DND-41 (cell line): ENCODE results near the gene AFF2.

Source experiments
- ATAC-seq: fragments of 200-7000 bp; cut with Tn5 transposase; 3 replicates; pipeline ENCODE4 v1.9.1; 2021; ENCODE audit warnings: low read depth; ENCODE audit not compliant: insufficient read depth
- DNase-seq: peaks from one replicate; pipeline ENCODE4 v3.0.0-alpha.2; 2020
- H2AFZ ChIP-seq: 2 replicates; pipeline ENCODE4 v1.6.0; 2012; ENCODE audit warnings: low read depth, low read length
- H3K27ac ChIP-seq: 2 replicates; pipeline ENCODE4 v1.5.1; 2012; ENCODE audit warnings: low read length, inconsistent platforms
- H3K27me3 ChIP-seq: fragments of 200-600 bp; sonication (generic); 2 replicates; pipeline ENCODE4 v1.6.0; 2012; ENCODE audit warnings: low read length, mild to moderate bottlenecking, inconsistent platforms; ENCODE audit not compliant: insufficient read depth, poor library complexity
- H3K36me3 ChIP-seq: 2 replicates; pipeline ENCODE4 v1.5.1; 2012; ENCODE audit warnings: low read length, inconsistent platforms; ENCODE audit not compliant: insufficient read depth
- H3K4me1 ChIP-seq: 2 replicates; pipeline ENCODE4 v1.5.1; 2012; ENCODE audit warnings: mild to moderate bottlenecking, low read length; ENCODE audit not compliant: insufficient read depth
- H3K4me2 ChIP-seq: 2 replicates; pipeline ENCODE4 v1.6.0; 2012; ENCODE audit warnings: mild to moderate bottlenecking, moderate library complexity, low read length, inconsistent platforms; ENCODE audit not compliant: insufficient read depth
- H3K4me3 ChIP-seq, 2 experiments: fragments of 200-600 bp in 1 of 2; shearing (Covaris generic) in 1 of 2; 2 replicates each; pipeline ENCODE4 v1.5.1; 2012 to 2016; ENCODE audit warnings: inconsistent platforms in 2 of 2, low read length in 2 of 2, mild to moderate bottlenecking in 2 of 2, low read depth in 1 of 2, moderate library complexity in 1 of 2
- H3K79me2 ChIP-seq: 2 replicates; pipeline ENCODE4 v1.6.0; 2012; ENCODE audit warnings: low read length, inconsistent platforms; ENCODE audit not compliant: insufficient read depth
- H3K9ac ChIP-seq: 2 replicates; pipeline ENCODE4 v1.6.0; 2012; ENCODE audit warnings: low read depth, mild to moderate bottlenecking, inconsistent platforms, low read length, moderate library complexity
- H3K9me3 ChIP-seq: 2 replicates; pipeline ENCODE4 v1.5.1; 2012; ENCODE audit warnings: low read length, moderate library complexity, mild to moderate bottlenecking, inconsistent platforms; ENCODE audit not compliant: insufficient read depth, severe bottlenecking
- H4K20me1 ChIP-seq: 2 replicates; pipeline ENCODE4 v1.6.0; 2012; ENCODE audit warnings: low read length; ENCODE audit not compliant: insufficient read depth
- EZH2 ChIP-seq: IDR thresholded peaks from 3 replicates; pipeline ENCODE4 v1.6.1; 2012; ENCODE audit warnings: borderline replicate concordance, low read depth, mild to moderate bottlenecking, moderate library complexity, low read length, inconsistent platforms; ENCODE audit not compliant: severe bottlenecking
- TF ChIP-seq, protein P1 (sequence below): IDR thresholded peaks from 2 replicates; pipeline ENCODE4 v1.5.1; 2012; ENCODE audit warnings: borderline replicate concordance, low read length, moderate library complexity, mild to moderate bottlenecking; ENCODE audit not compliant: poor library complexity, severe bottlenecking; ENCODE audit errors: extremely low read depth

The AFF2 gene

DNA sequence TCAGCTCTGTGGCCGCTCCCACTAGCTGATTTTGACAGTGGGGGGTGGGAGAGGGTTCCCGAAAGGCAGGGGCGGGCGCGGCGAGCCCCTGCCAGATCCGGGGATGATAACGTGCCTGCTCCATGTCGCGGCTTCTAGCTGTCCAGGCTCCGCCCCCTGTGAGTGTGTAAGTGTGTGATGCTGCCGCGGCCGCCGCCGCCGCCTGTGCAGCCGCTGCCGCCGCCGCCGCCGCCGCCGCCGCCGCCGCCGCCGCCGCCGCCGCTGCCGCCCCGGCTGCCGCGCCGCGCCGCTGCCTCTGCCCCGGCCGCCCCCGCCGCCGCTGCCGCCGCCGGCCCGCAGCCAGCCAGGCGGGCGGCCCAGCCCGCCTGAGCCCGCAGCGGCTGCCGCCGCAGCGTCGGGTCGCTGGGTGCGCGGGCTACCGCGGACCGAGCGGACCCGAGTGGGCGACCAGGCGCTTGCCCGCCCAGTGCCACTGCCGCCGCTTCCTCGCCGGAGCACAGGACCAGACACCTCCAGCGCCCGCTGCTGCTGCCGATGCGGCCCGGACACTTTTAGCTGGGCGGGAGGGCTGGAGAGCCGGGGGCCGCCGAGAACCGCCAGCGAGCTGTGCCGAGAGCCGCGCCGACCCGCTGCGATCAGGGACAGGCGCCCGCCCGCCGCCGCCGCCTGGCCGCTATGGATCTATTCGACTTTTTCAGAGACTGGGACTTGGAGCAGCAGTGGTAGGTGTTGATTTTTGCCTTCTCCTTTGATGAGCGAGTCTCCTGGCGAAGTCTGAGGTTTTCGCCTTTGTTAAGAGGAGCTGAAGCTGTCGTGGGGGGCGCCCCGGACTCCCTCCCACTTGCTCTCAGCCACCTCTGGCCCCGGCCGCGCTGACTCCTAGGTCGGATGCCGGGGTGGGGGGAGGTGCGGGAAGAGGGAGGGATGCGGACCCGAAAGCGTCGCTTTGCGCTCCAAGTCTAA is at the start of gene AFF2:
TSS of gene AFF2 (plus strand) at position 195 of the 963 bp plus-strand sequence. CDS start at position 676, 481 bp downstream.
- Histone ChIP-seq H3K4me3 (peak within 1 kb of the TSS; percentile 49 to 79; a peak in 3 of 4 replicates), H2AFZ (peak within 1 kb of the TSS; percentile 69), H3K4me2 (peak within 1 kb of the TSS; percentile 63), H3K9me3 (no peaks in the 10 kb centered on the region), H3K79me2 (peaks cover 48% of the 10 kb centered on the region), H3K9ac (peak within 1 kb of the TSS; percentile 79), H3K27me3 (no peaks in the 10 kb centered on the region), H4K20me1 (peaks cover 4% of the 10 kb centered on the region), H3K27ac (peak within 1 kb of the TSS; percentile 84), H3K36me3 (peaks cover under 1% of the 10 kb centered on the region; the same call in 1 of the 2 replicates), H3K4me1 (peaks cover 64% of the 10 kb centered on the region)
- TF ChIP-seq EZH2: no peak
- TF ChIP-seq, protein P1, sequence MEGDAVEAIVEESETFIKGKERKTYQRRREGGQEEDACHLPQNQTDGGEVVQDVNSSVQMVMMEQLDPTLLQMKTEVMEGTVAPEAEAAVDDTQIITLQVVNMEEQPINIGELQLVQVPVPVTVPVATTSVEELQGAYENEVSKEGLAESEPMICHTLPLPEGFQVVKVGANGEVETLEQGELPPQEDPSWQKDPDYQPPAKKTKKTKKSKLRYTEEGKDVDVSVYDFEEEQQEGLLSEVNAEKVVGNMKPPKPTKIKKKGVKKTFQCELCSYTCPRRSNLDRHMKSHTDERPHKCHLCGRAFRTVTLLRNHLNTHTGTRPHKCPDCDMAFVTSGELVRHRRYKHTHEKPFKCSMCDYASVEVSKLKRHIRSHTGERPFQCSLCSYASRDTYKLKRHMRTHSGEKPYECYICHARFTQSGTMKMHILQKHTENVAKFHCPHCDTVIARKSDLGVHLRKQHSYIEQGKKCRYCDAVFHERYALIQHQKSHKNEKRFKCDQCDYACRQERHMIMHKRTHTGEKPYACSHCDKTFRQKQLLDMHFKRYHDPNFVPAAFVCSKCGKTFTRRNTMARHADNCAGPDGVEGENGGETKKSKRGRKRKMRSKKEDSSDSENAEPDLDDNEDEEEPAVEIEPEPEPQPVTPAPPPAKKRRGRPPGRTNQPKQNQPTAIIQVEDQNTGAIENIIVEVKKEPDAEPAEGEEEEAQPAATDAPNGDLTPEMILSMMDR: no peak
- DNase-seq: peak; percentile 77
- ATAC-seq: peak; percentile 51

DNA sequence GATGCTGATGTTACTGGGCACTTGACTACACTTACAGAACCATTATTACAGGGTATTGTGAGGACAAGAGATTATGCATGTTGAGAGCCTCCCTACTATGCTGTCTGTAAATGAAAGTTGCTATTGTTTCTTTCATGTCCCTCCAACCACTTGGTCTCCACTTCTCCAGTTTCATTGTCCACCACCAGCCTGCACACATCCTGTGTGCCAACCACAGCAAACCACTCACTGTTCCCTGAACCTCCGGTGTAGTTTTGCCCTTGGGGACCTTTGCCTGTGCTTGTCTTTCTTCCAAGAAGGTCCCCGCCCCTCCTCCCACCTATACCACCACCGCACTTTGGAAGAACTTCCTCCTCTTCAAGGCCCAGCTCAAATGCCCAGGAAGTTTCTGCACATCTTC is 43.1 kb upstream of the AFF2 start:
- peaks cover 3% of the 10 kb centered on the region; the same call in 1 of the 2 replicates for H3K4me1 ChIP-seq
- H3K9me3 ChIP-seq: no peaks in the 10 kb centered on the region
- no peak for TF ChIP-seq EZH2
- TF ChIP-seq, protein P1: no peak
- no peaks in the 10 kb centered on the region for H3K36me3 ChIP-seq
- no peak overlapping the region for H2AFZ ChIP-seq
- H3K27ac ChIP-seq: no peak overlapping the region
- H4K20me1 ChIP-seq: no peaks in the 10 kb centered on the region
- no peaks in the 10 kb centered on the region for H3K27me3 ChIP-seq
- H3K79me2 ChIP-seq: no peaks in the 10 kb centered on the region
- H3K4me2 ChIP-seq: no peak overlapping the region
- ATAC-seq (no peak), DNase-seq (peak; percentile 7)
- H3K4me3 ChIP-seq: no peak overlapping the region
- H3K9ac ChIP-seq: no peak overlapping the region

DNA sequence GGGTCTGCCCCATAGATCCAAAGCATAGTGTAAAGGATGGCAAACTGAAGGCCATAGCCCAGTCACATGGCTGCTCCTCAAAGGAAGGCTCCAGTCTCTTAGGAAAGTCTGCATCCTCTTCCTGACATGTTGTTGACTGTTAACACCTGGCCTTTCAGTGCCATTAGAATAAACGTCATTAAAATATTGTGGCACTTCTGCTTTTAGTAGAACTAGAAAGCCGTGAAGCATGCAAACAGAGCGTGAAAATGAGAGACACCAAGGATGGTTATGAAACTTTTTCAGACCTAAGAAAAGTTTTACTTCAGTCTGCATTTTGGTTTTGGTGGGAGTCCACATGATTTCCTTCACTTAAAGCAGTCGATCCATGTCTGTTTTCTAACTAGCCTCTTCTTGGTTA is 41.1 kb upstream of the AFF2 start:
- Histone ChIP-seq H3K27ac (no peak overlapping the region), H2AFZ (no peak overlapping the region), H3K4me2 (no peak overlapping the region)

More for the DNA sequence above, 41.1 kb upstream of the AFF2 start:
- Histone ChIP-seq H3K79me2 (no peaks in the 10 kb centered on the region), H3K9ac (no peak overlapping the region), H3K4me3 (no peak overlapping the region), H4K20me1 (no peaks in the 10 kb centered on the region), H3K4me1 (peaks cover 3% of the 10 kb centered on the region; the same call in 1 of the 2 replicates), H3K36me3 (no peaks in the 10 kb centered on the region), H3K27me3 (no peaks in the 10 kb centered on the region), H3K9me3 (no peaks in the 10 kb centered on the region)
- no peak for DNase-seq
- TF ChIP-seq, protein P1: no peak
- no peak for ATAC-seq
